ENCODE measurements around the gene JARID2.

Gene JARID2

GRCh38 chr6:15284743-15285142 lies 38.9 kb downstream of the JARID2 start:
- Histone ChIP-seq H3K27me3 (ENCODE audit: low read length) (no peaks in the 10 kb centered on the region), H3K9ac (ENCODE audit: low read length) (no peak overlapping the region), H3K79me2 (ENCODE audit: insufficient read depth, low read length) (no peaks in the 10 kb centered on the region), H3K4me2 (ENCODE audit: low read depth, low read length, poor library complexity, severe bottlenecking) (no peak overlapping the region), H3K9me3 (ENCODE audit: insufficient read depth, low read length) (no peaks in the 10 kb centered on the region), H3F3A (ENCODE audit: insufficient read depth) (no peaks in the 10 kb centered on the region), H4K20me1 (ENCODE audit: low read depth, low read length) (peaks cover 12% of the 10 kb centered on the region), H3K36me3 (ENCODE audit: low read length) (no peaks in the 10 kb centered on the region), H3K4me3 (ENCODE audit: insufficient read depth, low read length, poor library complexity, severe bottlenecking) (no peak overlapping the region), H3K27ac (ENCODE audit: low read depth, low read length) (no peak overlapping the region), H3K9me2 (replicated peaks; ENCODE audit: insufficient read depth, low read length) (no peaks in the 10 kb centered on the region), H2AFZ (ENCODE audit: low read depth, low read length, severe bottlenecking) (no peak overlapping the region)
- no peak for TF ChIP-seq CTCF (IDR thresholded peaks at IDR 0.05; ENCODE audit: insufficient read depth, low read length, poor library complexity, severe bottlenecking)
- TF ChIP-seq EZH2phosphoT487 (conservative IDR thresholded peaks at IDR 0.05; ENCODE audit: low read length) = no peak

GRCh38 chr6:15285682-15286294 lies 39.9 kb downstream of the JARID2 start:
- Histone ChIP-seq H3K36me3 (ENCODE audit: low read length) (no peaks in the 10 kb centered on the region), H3K4me3 (ENCODE audit: insufficient read depth, low read length, poor library complexity, severe bottlenecking) (no peak overlapping the region), H3K4me2 (ENCODE audit: low read depth, low read length, poor library complexity, severe bottlenecking) (no peak overlapping the region), H3K9me3 (ENCODE audit: insufficient read depth, low read length) (no peaks in the 10 kb centered on the region), H2AFZ (ENCODE audit: low read depth, low read length, severe bottlenecking) (no peak overlapping the region), H3K27me3 (ENCODE audit: low read length) (no peaks in the 10 kb centered on the region), H3K79me2 (ENCODE audit: insufficient read depth, low read length) (no peaks in the 10 kb centered on the region), H3K27ac (ENCODE audit: low read depth, low read length) (no peak overlapping the region), H3F3A (ENCODE audit: insufficient read depth) (no peaks in the 10 kb centered on the region), H4K20me1 (ENCODE audit: low read depth, low read length) (0 out of 2 replicates have a peak, but pooled peaks cover 5% of the 10 kb centered on the region), H3K9me2 (replicated peaks; ENCODE audit: insufficient read depth, low read length) (no peaks in the 10 kb centered on the region), H3K9ac (ENCODE audit: low read length) (no peak overlapping the region)
- TF ChIP-seq EZH2phosphoT487 (conservative IDR thresholded peaks at IDR 0.05; ENCODE audit: low read length) (no peak), CTCF (IDR thresholded peaks at IDR 0.05; ENCODE audit: insufficient read depth, low read length, poor library complexity, severe bottlenecking) (no peak)

GRCh38 chr6:15287670-15288375 lies 42.0 kb downstream of the JARID2 start:
- H3K9ac ChIP-seq (ENCODE audit: low read length) = no peak overlapping the region
- no peaks in the 10 kb centered on the region for H3K79me2 ChIP-seq (ENCODE audit: insufficient read depth, low read length)
- no peaks in the 10 kb centered on the region for H3K27me3 ChIP-seq (ENCODE audit: low read length)
- no peaks in the 10 kb centered on the region for H3K9me2 ChIP-seq (replicated peaks; ENCODE audit: insufficient read depth, low read length)
- no peak overlapping the region for H3K27ac ChIP-seq (ENCODE audit: low read depth, low read length)
- no peak overlapping the region for H2AFZ ChIP-seq (ENCODE audit: low read depth, low read length, severe bottlenecking)
- TF ChIP-seq EZH2phosphoT487 (conservative IDR thresholded peaks at IDR 0.05; ENCODE audit: low read length) (no peak), CTCF (IDR thresholded peaks at IDR 0.05; ENCODE audit: insufficient read depth, low read length, poor library complexity, severe bottlenecking) (no peak)
- H4K20me1 ChIP-seq (ENCODE audit: low read depth, low read length) = 0 out of 2 replicates have a peak, but pooled peaks cover 5% of the 10 kb centered on the region
- no peaks in the 10 kb centered on the region for H3K36me3 ChIP-seq (ENCODE audit: low read length)
- no peaks in the 10 kb centered on the region for H3K9me3 ChIP-seq (ENCODE audit: insufficient read depth, low read length)
- no peak overlapping the region for H3K4me3 ChIP-seq (ENCODE audit: insufficient read depth, low read length, poor library complexity, severe bottlenecking)
- H3K4me2 ChIP-seq (ENCODE audit: low read depth, low read length, poor library complexity, severe bottlenecking) = no peak overlapping the region
- no peaks in the 10 kb centered on the region for H3F3A ChIP-seq (ENCODE audit: insufficient read depth)

All from SU-DHL-6 (cell line).